ENCODE measurements around the gene ZNF18. TPM values are rescaled to one million over a fixed set of nuclear protein-coding genes. Genes with fewer than 3 reads are reported as not detected.

ZNF18 gene
- total RNA-seq, 3 donors from 2014 or later (not counting 1 experiment from before 2014, with no cell fraction given): 16.8 to 20.8 (median 17.5) TPM

DNA sequence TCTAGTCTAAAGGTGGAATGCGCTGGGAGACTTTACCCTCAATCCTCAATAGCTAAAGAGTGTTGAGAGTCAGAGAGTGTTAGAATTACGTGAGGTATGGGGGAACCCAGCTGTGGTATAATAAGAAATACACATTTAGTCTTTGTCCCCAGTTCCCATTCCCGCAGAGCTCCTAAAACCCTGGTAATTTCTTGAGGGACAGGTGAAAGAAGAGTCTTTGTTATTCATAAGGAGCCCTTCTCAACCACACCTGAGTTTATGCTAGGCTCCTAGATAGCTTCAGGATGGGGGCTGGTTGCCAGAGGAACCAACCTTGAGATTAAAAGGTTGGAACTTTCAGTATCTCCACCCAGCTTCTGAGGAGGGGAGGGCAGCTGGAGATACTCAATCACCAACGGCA lies 5.8 kb downstream of the ZNF18 start:
- Mint-ChIP-seq H3K4me3 (no peak overlapping the region), H3K27me3 (ENCODE audit: low read depth in 2 of 2) (no peaks in the 10 kb centered on the region), H3K4me1 (peaks cover 30 to 34% of the 10 kb centered on the region in 2 donors), H3K9me3 (no peaks in the 10 kb centered on the region), H3K36me3 (peaks cover 23% of the 10 kb centered on the region), H3K27ac (no peak overlapping the region)
- Histone ChIP-seq H3K27me3 (ENCODE audit: control insufficient read depth, insufficient read depth, low read length) (no peaks in the 10 kb centered on the region), H3K4me3 (ENCODE audit: low read length) (no peak overlapping the region), H3K27ac (ENCODE audit: low read length) (no peak overlapping the region), H3K36me3 (ENCODE audit: control insufficient read depth, insufficient read depth, low read length) (peaks cover 24% of the 10 kb centered on the region), H3K4me1 (ENCODE audit: control insufficient read depth, insufficient read depth, low read length) (no peaks in the 10 kb centered on the region), H3K9me3 (ENCODE audit: control insufficient read depth, insufficient read depth, low read length) (no peaks in the 10 kb centered on the region)
- intact Hi-C loops (cut with micrococcal nuclease): no loop called here
- ATAC-seq (no peak), DNase-seq (no peak)
- 0% methylated on average over 1 of the region's 4 CpGs for WGBS (ENCODE audit: insufficient coverage)
- TF ChIP-seq, protein P1, sequence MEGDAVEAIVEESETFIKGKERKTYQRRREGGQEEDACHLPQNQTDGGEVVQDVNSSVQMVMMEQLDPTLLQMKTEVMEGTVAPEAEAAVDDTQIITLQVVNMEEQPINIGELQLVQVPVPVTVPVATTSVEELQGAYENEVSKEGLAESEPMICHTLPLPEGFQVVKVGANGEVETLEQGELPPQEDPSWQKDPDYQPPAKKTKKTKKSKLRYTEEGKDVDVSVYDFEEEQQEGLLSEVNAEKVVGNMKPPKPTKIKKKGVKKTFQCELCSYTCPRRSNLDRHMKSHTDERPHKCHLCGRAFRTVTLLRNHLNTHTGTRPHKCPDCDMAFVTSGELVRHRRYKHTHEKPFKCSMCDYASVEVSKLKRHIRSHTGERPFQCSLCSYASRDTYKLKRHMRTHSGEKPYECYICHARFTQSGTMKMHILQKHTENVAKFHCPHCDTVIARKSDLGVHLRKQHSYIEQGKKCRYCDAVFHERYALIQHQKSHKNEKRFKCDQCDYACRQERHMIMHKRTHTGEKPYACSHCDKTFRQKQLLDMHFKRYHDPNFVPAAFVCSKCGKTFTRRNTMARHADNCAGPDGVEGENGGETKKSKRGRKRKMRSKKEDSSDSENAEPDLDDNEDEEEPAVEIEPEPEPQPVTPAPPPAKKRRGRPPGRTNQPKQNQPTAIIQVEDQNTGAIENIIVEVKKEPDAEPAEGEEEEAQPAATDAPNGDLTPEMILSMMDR (IDR thresholded peaks at IDR 0.05): no peak

DNA sequence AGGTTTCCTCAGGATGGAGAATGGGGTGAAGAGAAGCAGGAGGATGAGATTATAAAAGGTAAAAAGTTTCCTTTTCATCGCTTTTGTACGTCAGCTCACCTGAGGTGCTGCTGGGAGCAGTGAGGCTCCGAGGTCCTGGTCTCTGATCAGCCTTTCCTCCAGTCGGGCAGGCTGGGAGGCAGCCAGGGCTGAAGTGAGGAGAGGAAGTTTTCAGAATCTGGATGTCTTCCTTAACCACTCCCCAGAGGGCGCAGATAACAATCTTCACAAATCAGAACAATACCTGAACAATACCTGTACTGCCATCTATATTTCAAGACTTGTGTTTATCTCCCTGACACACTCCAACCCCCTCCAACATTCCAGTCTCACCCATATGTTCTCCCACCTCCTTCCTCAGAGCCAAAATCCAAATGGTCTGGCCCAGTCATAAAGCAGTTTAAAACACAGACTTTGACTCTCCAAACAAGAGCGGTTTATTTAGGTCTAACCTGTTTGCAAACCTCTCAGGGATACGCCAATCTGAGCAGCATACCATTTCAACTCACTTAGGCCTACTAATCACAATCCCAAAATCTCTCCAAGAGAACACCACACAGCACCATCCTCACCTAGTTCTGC lies 6.8 kb downstream of the ZNF18 start:
- Mint-ChIP-seq H3K27me3 (ENCODE audit: low read depth in 2 of 2) (no peaks in the 10 kb centered on the region), H3K36me3 (peaks cover 23% of the 10 kb centered on the region), H3K4me3 (no peak overlapping the region), H3K27ac (no peak overlapping the region), H3K4me1 (peaks cover 25 to 34% of the 10 kb centered on the region in 2 donors), H3K9me3 (no peaks in the 10 kb centered on the region)
- ATAC-seq: no peak
- no peak for DNase-seq
- Histone ChIP-seq H3K4me1 (ENCODE audit: control insufficient read depth, insufficient read depth, low read length) (no peaks in the 10 kb centered on the region), H3K36me3 (ENCODE audit: control insufficient read depth, insufficient read depth, low read length) (peaks cover 28% of the 10 kb centered on the region), H3K9me3 (ENCODE audit: control insufficient read depth, insufficient read depth, low read length) (no peaks in the 10 kb centered on the region), H3K4me3 (ENCODE audit: low read length) (no peak overlapping the region), H3K27ac (ENCODE audit: low read length) (no peak overlapping the region), H3K27me3 (ENCODE audit: control insufficient read depth, insufficient read depth, low read length) (no peaks in the 10 kb centered on the region)
- TF ChIP-seq, protein P1 (IDR thresholded peaks at IDR 0.05): no peak
- 98% methylated on average over 6 of the region's 7 CpGs for WGBS (ENCODE audit: insufficient coverage)
- intact Hi-C loops (cut with micrococcal nuclease): no loop called here

GRCh38 chr17:11986942-11987329 lies 10.3 kb downstream of the ZNF18 start:
- TF ChIP-seq, protein P1 (IDR thresholded peaks at IDR 0.05): peak; percentile 19
- intact Hi-C loops (cut with micrococcal nuclease): no loop called here
- peaks cover 47% of the 10 kb centered on the region for H3K36me3 ChIP-seq (ENCODE audit: control insufficient read depth, insufficient read depth, low read length)
- no peaks in the 10 kb centered on the region for H3K9me3 ChIP-seq (ENCODE audit: control insufficient read depth, insufficient read depth, low read length)
- no peaks in the 10 kb centered on the region for H3K4me1 ChIP-seq (ENCODE audit: control insufficient read depth, insufficient read depth, low read length)
- Mint-ChIP-seq H3K4me3 (no peak overlapping the region), H3K9me3 (no peaks in the 10 kb centered on the region), H3K4me1 (peaks cover 17 to 23% of the 10 kb centered on the region in 2 donors), H3K36me3 (peaks cover 36% of the 10 kb centered on the region), H3K27ac (no peak overlapping the region), H3K27me3 (ENCODE audit: low read depth in 2 of 2) (no peaks in the 10 kb centered on the region)
- DNase-seq (peak in 1 of 2 donors; percentile 9), ATAC-seq (no peak)
- no peak overlapping the region for H3K27ac ChIP-seq (ENCODE audit: low read length)
- H3K27me3 ChIP-seq (ENCODE audit: control insufficient read depth, insufficient read depth, low read length): no peaks in the 10 kb centered on the region
- 87% methylated on average over 3 of the region's 5 CpGs for WGBS (ENCODE audit: insufficient coverage)
- no peak overlapping the region for H3K4me3 ChIP-seq (ENCODE audit: low read length)

Data from natural killer cell (primary cell).